Activated CD4-positive, alpha-beta T cell treated with anti-CD3 and anti-CD28 coated beads, Interleukin-2, amount 10 ng/mL, durations not matched to agents 7 days and 5 days (primary cell): ENCODE measurements around the gene KCP. TPM values are rescaled to one million over a fixed set of nuclear protein-coding genes. Genes with fewer than 3 reads are reported as not detected.
A peak's percentile ranks its signal among the peaks of the same experiment; 100 is the strongest.

Experiments used
- CTCF ChIA-PET: fragments of 350-600 bp; sonication (Branson Sonifier 250); formaldehyde crosslinking; loops from one replicate; lab custom pipeline; 2021; ENCODE audit warnings: antibody characterized with exemption; lab: Charles Lee
- POLR2A ChIA-PET: fragments of 350-600 bp; sonication (Branson Sonifier 250); formaldehyde crosslinking; loops from one replicate; lab custom pipeline; 2021; ENCODE audit warnings: antibody characterized with exemption; lab: Charles Lee
- DNase-seq: peaks from one replicate; pipeline ENCODE4 v3.0.0-alpha.2; 2020
- H3K27ac Mint-ChIP-seq: one replicate; pipeline ENCODE4 v1.8.0; 2021; ENCODE audit warnings: mild to moderate bottlenecking, moderate library complexity, mixed read lengths
- H3K27me3 Mint-ChIP-seq: one replicate; pipeline ENCODE4 v1.8.0; 2021; ENCODE audit warnings: mixed read lengths
- H3K36me3 Mint-ChIP-seq: one replicate; pipeline ENCODE4 v1.8.0; 2021; ENCODE audit warnings: low read depth, mixed read lengths
- H3K4me1 Mint-ChIP-seq: one replicate; pipeline ENCODE4 v1.8.0; 2021; ENCODE audit warnings: mixed read lengths
- H3K4me3 Mint-ChIP-seq: one replicate; pipeline ENCODE4 v1.8.0; 2021; ENCODE audit warnings: mild to moderate bottlenecking, moderate library complexity, mixed read lengths
- H3K9me3 Mint-ChIP-seq: one replicate; pipeline ENCODE4 v1.8.0; 2021; ENCODE audit warnings: mixed read lengths
- total RNA-seq, 2 experiments: library from RNA; stranded (reverse); gene quantifications; one replicate each; pipeline ENCODE4 v1.2.3, GENCODE V29; 2021

KCP gene
- total RNA-seq, 2 experiments from 2014 or later: 0.10 to 0.12 TPM

DNA sequence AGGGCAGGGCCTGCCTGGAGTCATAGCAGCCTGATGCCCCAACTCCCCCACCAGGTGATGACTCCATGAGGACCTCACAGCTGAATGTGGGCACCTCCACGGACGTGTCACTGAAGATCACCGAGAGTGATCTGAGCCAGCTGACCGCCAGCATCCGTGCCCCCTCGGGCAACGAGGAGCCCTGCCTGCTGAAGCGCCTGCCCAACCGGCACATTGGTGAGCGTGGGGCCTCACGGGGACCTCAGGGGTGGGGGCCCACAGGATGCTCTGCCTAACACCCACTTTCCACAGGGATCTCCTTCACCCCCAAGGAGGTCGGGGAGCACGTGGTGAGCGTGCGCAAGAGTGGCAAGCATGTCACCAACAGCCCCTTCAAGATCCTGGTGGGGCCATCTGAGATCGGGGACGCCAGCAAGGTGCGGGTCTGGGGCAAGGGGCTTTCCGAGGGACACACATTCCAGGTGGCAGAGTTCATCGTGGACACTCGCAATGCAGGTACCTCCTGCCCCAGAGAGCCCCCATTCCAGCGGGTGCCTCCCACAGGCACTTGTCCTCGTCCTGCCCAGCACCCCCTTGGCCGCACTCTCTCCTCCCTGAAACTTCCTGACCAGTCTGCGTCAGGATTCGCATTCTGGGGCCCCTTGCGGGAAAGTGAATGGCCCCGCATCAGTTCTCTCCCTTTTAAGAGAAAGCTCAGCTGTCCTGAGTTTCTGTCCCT is 57.8 kb downstream of the KCP start:
- POLR2A ChIA-PET: no interaction called here
- no peak overlapping the region for H3K4me3 Mint-ChIP-seq
- H3K9me3 Mint-ChIP-seq: no peaks in the 10 kb centered on the region
- no peaks in the 10 kb centered on the region for H3K36me3 Mint-ChIP-seq
- DNase-seq: no peak
- CTCF ChIA-PET: no interaction called here
- H3K27ac Mint-ChIP-seq: no peak overlapping the region
- H3K4me1 Mint-ChIP-seq: no peaks in the 10 kb centered on the region
- no peaks in the 10 kb centered on the region for H3K27me3 Mint-ChIP-seq

DNA sequence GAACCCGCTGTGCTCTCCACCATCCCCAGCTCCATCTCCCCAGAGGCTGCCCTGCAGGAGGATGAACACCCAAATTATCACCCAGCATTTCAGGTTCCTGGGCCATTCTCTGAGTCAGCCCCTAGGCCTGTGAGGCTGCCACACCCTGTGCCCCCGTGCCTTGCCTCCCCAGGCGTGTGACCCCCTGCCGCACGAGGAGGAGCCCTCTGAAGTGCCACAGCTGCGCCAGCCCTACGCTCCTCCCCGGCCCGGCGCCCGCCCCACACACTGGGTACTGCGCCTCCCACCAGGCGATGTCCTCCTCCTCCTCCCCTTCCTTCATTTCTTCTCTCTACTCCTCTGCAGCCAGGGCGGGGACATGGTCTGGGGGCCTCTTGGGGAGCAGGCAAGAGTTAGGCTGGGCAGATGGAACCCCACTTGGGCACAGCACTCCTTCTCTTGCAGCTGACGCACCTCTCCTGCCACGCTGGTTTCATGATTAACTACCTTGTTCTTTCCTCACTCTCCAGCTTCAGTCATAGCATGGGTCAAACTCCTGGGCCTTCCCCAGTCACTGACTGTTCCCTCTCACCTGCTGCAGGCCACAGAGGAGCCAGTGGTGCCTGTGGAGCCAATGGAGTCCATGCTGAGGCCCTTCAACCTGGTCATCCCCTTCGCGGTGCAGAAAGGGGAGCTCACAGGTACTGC is 60.6 kb downstream of the KCP start:
- POLR2A ChIA-PET: no interaction called here
- Mint-ChIP-seq H3K36me3 (no peaks in the 10 kb centered on the region), H3K4me3 (no peak overlapping the region), H3K27ac (no peak overlapping the region), H3K27me3 (no peaks in the 10 kb centered on the region), H3K9me3 (no peaks in the 10 kb centered on the region), H3K4me1 (no peaks in the 10 kb centered on the region)
- no peak for DNase-seq
- CTCF ChIA-PET: interaction anchor here (0.5 kb wide), 1 partner anchor 14 kb away, joined by 5 read pairs; no protein-coding TSS in a partner anchor

DNA sequence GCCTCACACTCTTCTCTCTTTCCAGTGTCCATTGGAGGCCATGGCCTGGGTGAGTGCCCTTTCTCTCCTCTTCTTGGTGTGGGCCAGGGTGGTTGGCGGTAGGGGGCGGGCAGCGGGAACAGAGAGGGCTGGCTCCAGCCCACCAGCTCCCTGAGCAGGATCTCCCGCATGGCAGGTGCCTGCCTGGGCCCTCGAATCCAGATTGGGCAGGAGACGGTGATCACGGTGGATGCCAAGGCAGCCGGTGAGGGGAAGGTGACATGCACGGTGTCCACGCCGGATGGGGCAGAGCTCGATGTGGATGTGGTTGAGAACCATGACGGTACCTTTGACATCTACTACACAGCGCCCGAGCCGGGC is 61.4 kb downstream of the KCP start:
- DNase-seq: no peak
- no peaks in the 10 kb centered on the region for H3K4me1 Mint-ChIP-seq
- no peak overlapping the region for H3K27ac Mint-ChIP-seq
- no peaks in the 10 kb centered on the region for H3K36me3 Mint-ChIP-seq
- H3K4me3 Mint-ChIP-seq: no peak overlapping the region
- POLR2A ChIA-PET: no interaction called here
- no peaks in the 10 kb centered on the region for H3K27me3 Mint-ChIP-seq
- CTCF ChIA-PET: no interaction called here
- H3K9me3 Mint-ChIP-seq: no peaks in the 10 kb centered on the region

- Mint-ChIP-seq H3K4me1 (no peaks in the 10 kb centered on the region), H3K4me3 (no peak overlapping the region), H3K27me3 (no peaks in the 10 kb centered on the region), H3K9me3 (no peaks in the 10 kb centered on the region), H3K27ac (no peak overlapping the region), H3K36me3 (no peaks in the 10 kb centered on the region)
- ChIA-PET CTCF (no interaction called here), POLR2A (no interaction called here)
- DNase-seq: no peak
Observed at GRCh38 chr7:128848289-128849155, 62.0 kb downstream of the KCP start.

- ChIA-PET POLR2A (no interaction called here), CTCF (no interaction called here)
- Mint-ChIP-seq H3K27me3 (no peaks in the 10 kb centered on the region), H3K27ac (no peak overlapping the region), H3K4me3 (no peak overlapping the region), H3K9me3 (no peaks in the 10 kb centered on the region), H3K4me1 (no peaks in the 10 kb centered on the region), H3K36me3 (no peaks in the 10 kb centered on the region)
- DNase-seq: no peak
Observed at GRCh38 chr7:128847721-128848211, 62.7 kb downstream of the KCP start.

GRCh38 chr7:128846781-128847444 is 63.6 kb downstream of the KCP start:
- no peaks in the 10 kb centered on the region for H3K4me1 Mint-ChIP-seq
- DNase-seq: no peak
- H3K27ac Mint-ChIP-seq: no peak overlapping the region
- ChIA-PET CTCF (no interaction called here), POLR2A (no interaction called here)
- no peaks in the 10 kb centered on the region for H3K9me3 Mint-ChIP-seq
- no peak overlapping the region for H3K4me3 Mint-ChIP-seq
- no peaks in the 10 kb centered on the region for H3K27me3 Mint-ChIP-seq
- H3K36me3 Mint-ChIP-seq: no peaks in the 10 kb centered on the region

DNA sequence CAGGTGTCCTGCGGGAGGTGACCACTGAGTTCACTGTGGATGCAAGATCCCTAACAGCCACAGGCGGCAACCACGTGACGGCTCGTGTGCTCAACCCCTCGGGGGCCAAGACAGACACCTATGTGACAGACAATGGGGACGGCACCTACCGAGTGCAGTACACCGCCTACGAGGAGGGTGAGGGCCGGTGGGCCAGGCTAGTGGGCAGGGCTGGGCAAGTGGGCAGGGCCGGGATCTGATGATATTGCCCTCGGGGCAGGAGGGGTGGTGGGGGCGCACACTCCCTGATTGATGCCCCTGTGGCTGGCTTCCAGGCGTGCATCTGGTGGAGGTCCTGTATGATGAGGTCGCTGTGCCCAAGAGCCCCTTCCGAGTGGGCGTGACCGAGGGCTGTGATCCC is 64.5 kb downstream of the KCP start:
- H3K27me3 Mint-ChIP-seq: no peaks in the 10 kb centered on the region
- CTCF ChIA-PET: interaction anchor here (1.7 to 1.9 kb wide), 2 partner anchors 17 to 245 kb away, joined by 4 to 5 read pairs; partner anchors contain the start of gene ATP6V1F
- H3K27ac Mint-ChIP-seq: no peak overlapping the region
- H3K4me3 Mint-ChIP-seq: no peak overlapping the region
- no peaks in the 10 kb centered on the region for H3K4me1 Mint-ChIP-seq
- H3K9me3 Mint-ChIP-seq: no peaks in the 10 kb centered on the region
- DNase-seq: no peak
- POLR2A ChIA-PET: no interaction called here
- H3K36me3 Mint-ChIP-seq: no peaks in the 10 kb centered on the region

DNA sequence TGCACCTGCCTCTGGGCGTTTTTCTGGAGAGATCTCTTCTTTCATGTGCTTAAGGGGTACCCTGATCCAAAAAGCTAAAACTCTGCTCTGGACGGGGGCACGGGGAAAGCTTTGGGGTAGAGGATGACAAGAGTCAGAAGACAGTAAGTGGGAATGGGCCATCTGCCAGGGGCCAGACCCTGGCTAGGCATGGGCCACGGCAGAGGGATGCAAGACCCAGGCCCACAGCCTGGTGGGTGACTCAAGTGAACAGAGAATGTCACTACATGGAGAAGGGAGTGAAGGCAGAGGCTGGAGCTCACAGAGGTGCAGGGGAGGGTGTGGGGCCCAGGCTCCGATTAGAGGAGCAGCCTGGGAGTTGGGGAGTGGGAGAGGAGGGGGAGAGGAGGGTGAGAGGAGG is 65.0 kb downstream of the KCP start:
- no peak for DNase-seq
- Mint-ChIP-seq H3K36me3 (no peaks in the 10 kb centered on the region), H3K4me1 (no peaks in the 10 kb centered on the region), H3K4me3 (no peak overlapping the region), H3K27ac (peak overlapping the region; percentile 57), H3K27me3 (no peaks in the 10 kb centered on the region), H3K9me3 (no peaks in the 10 kb centered on the region)
- ChIA-PET CTCF (interaction anchor here (0.7 to 2.1 kb wide), 4 partner anchors 17 to 246 kb away, joined by 4 to 5 read pairs (median 4); partner anchors contain the start of gene ATP6V1F), POLR2A (no interaction called here)

DNA sequence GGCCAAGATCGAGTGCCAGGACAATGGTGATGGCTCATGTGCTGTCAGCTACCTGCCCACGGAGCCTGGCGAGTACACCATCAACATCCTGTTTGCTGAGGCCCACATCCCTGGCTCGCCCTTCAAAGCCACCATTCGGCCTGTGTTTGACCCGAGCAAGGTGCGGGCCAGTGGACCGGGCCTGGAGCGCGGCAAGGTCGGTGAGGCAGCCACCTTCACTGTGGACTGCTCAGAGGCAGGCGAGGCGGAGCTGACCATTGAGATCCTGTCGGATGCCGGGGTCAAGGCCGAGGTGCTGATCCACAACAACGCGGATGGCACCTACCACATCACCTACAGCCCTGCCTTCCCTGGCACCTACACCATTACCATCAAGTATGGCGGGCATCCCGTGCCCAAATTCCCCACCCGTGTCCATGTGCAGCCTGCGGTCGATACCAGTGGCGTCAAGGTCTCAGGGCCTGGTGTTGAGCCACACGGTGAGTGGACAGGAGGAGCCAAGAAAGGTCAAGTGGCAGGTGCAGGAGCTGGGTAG is 65.7 kb downstream of the KCP start:
- DNase-seq: no peak
- Mint-ChIP-seq H3K4me3 (no peak overlapping the region), H3K36me3 (no peaks in the 10 kb centered on the region), H3K9me3 (no peaks in the 10 kb centered on the region), H3K27ac (no peak overlapping the region), H3K27me3 (no peaks in the 10 kb centered on the region), H3K4me1 (no peaks in the 10 kb centered on the region)
- POLR2A ChIA-PET: no interaction called here
- CTCF ChIA-PET: interaction anchor here (0.7 to 2.1 kb wide), 4 partner anchors 18 to 247 kb away, joined by 4 to 5 read pairs (median 4); partner anchors contain the start of gene ATP6V1F

DNA sequence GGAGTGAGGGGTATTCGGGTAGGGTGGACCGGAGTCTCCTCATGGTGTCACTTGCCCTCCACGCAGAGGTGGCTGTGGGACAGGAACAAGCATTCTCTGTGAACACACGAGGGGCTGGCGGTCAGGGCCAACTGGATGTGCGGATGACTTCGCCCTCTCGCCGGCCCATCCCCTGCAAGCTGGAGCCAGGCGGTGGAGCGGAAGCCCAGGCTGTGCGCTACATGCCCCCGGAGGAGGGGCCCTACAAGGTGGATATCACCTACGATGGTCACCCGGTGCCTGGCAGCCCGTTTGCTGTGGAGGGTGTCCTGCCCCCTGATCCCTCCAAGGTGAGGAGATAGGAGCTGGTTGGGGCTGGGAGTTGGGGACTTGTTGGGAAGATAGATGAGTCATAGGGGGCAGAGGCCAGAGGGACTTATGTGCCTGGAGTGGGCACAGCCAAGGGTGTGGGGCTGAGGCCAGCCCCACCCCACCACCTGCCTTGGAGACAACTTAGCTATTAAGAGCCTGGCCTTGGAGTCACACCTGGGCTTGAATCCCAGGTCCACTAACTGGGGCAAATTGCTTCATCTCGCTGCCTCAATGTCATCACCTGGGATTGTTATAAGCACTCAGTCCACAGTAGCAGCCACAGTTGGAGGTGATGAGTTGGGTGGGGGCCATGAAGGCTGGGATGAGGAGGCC is 66.4 kb downstream of the KCP start:
- ChIA-PET POLR2A (no interaction called here), CTCF (interaction anchor here (1.7 to 2.1 kb wide), 3 partner anchors 19 to 247 kb away, joined by 4 to 5 read pairs (median 4); partner anchors contain the start of gene ATP6V1F)
- no peaks in the 10 kb centered on the region for H3K27me3 Mint-ChIP-seq
- no peaks in the 10 kb centered on the region for H3K36me3 Mint-ChIP-seq
- no peak for DNase-seq
- H3K4me3 Mint-ChIP-seq: no peak overlapping the region
- no peaks in the 10 kb centered on the region for H3K9me3 Mint-ChIP-seq
- no peaks in the 10 kb centered on the region for H3K4me1 Mint-ChIP-seq
- H3K27ac Mint-ChIP-seq: no peak overlapping the region

- ChIA-PET CTCF (interaction anchor here (1.0 to 2.1 kb wide), 6 partner anchors 15 to 40 kb away, joined by 3 to 6 read pairs (median 4); no protein-coding TSS in a partner anchor), POLR2A (no interaction called here)
- H3K27ac Mint-ChIP-seq: no peak overlapping the region
- no peak for DNase-seq
- no peaks in the 10 kb centered on the region for H3K27me3 Mint-ChIP-seq
- H3K9me3 Mint-ChIP-seq: no peaks in the 10 kb centered on the region
- H3K36me3 Mint-ChIP-seq: no peaks in the 10 kb centered on the region
- no peak overlapping the region for H3K4me3 Mint-ChIP-seq
- no peaks in the 10 kb centered on the region for H3K4me1 Mint-ChIP-seq
Observed at GRCh38 chr7:128842674-128843641, 67.6 kb downstream of the KCP start.
